Right ventricle myocardium inferior (tissue), 1 donor: ENCODE results near the gene IDNK. TPM values are rescaled to one million over a fixed set of nuclear protein-coding genes. Genes with fewer than 3 reads are reported as not detected.

Source experiments
- ATAC-seq: fragments of 200-7000 bp; cut with Tn5 transposase; one replicate; pipeline ENCODE4 v1.9.1; 2020; ENCODE audit warnings: mild to moderate bottlenecking, moderate library complexity
- DNase-seq: peaks from one replicate; pipeline ENCODE4 v3.0.0; 2021; ENCODE audit errors: missing footprints
- intact Hi-C: fragments of 100-400 bp; cut with DNase I; formaldehyde crosslinking; loops from one replicate; pipeline ENCODE4 v1.11.0; 2022
- total RNA-seq: library from RNA; stranded (reverse); fragmentation: NEBNext Ultra II Directional; extraction: Animal tissue kit (Norgen Biotek cat#: 25700); gene quantifications from one replicate; pipeline ENCODE4 v1.2.1, GENCODE V29; 2021
- donor health status: DM: no; HTN: yes; CAD: no; lungs with severe emphysema.

The IDNK gene
- total RNA-seq, 1 donor from 2014 or later, result 3.4 TPM

DNA sequence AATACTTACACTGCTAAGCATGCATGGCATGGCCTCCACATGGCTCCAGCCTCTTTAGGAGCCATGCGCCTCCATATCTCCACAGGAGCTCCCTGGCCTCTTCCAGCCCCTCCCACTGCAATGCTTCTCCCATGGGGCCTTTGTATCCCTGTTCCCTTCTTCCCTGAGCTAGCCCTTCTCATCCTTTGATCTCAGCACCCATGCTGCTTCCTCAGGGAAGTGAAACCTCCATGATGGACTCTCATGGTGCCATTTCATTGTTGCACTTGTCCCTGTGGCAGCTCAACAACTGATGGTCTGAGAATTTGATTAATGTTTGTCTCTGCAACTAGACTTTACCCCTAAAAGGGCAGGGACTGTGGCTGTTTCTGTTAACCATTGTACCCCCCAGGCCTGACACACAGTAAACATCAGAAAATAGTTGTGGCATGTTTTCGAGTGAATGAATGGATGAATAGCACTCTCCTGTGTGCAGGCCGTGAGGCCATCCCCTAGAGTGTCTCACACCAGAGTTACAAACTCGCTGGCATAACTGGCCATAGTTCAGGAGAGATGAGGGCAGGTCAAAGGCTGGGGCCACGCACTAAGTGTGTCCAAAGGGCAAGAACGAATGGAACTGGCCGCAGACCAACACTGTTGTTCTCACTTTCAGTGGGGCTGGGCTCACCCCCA lies 6.6 kb downstream of the IDNK start:
- no peak for DNase-seq
- no peak for ATAC-seq
- intact Hi-C loops, result no loop called here

DNA sequence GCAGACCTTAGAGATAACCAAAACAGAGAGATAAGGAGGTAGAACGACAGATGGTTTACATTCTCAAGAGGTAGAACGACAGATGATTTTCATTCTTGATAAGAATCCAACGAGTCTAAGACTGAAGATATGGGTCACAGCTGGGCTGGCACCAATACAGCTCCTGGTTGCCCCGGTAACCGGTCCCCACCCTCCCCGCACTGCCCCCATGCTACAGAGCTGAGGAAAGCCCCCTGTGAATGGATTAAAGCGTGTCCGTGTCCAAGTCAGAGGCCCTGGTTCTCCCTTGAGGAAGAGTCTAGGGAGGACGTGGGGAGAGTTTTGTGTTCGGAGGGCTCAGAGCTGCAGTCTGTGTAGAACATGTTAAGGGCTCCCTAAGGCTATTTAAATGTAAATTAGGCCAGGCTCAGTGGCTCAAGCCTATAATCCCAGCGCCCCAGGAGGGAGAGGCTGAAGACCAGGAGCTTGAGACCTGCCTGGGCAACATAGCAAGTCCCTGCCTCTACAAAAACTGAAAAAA lies 8.1 kb downstream of the IDNK start:
- no peak for DNase-seq
- intact Hi-C loops, result no loop called here

DNA sequence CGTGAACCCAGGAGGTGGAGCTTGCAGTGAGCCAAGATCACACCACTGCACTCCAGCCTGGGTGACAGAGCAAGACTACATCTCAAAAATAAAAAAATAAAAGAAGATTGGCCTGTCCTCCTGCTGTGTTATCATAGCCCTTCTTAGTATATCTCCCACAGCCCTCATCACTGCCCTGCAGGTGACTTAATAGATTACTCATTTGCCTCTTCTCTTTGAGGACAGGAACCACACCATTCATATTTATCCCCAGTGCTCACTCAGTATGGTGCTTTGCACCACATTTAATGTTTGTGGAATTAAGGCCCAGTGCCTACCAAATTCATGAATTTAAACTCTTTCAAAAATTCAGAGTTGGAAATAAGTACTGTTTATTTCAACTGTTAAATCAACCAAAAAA lies 10.3 kb downstream of the IDNK start:
- no peak for DNase-seq
- intact Hi-C loops, result no loop called here
- ATAC-seq, result no peak

More for the DNA sequence above, 8.1 kb downstream of the IDNK start:
- peak; percentile 51 for ATAC-seq

DNA sequence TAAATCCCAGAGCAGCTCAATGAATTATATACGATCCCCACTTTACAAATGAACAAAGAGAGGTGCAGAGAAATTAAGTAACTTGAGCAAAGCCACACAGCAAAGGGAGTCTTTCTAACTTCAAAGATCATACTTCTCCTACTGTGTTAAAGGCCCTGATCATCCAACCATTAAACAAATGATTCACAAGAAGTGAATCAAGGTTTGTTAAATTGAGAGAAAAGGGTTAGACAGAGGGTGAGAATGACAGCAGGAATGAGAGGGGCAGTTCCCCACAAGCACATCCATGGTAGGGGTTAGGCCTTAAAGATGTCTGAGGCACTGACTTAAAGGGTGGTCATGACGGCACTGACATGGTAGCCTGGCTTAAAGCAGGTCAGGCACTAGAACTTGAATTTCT lies 10.7 kb downstream of the IDNK start:
- no peak for DNase-seq
- no peak for ATAC-seq
- intact Hi-C loops, result no loop called here

DNA sequence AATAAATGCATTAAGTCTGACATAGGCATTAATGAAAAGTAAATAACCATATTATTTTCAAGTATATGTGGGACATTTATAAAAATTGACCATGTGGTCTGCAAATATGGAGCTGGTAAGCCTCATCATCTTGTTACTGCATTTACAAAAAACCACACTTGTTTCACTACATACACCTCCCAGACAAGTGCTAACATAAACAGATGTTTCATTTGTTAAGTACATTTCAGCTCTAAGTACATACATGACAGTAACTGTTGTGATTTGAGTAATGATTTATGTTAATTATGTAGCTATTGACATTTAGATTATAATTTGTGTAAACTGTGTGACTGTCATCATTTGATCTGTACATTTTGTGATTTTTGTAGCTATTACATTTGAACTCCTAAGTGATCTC lies 13.9 kb downstream of the IDNK start:
- ATAC-seq (no peak), DNase-seq (no peak)
- intact Hi-C loops, result no loop called here

DNA sequence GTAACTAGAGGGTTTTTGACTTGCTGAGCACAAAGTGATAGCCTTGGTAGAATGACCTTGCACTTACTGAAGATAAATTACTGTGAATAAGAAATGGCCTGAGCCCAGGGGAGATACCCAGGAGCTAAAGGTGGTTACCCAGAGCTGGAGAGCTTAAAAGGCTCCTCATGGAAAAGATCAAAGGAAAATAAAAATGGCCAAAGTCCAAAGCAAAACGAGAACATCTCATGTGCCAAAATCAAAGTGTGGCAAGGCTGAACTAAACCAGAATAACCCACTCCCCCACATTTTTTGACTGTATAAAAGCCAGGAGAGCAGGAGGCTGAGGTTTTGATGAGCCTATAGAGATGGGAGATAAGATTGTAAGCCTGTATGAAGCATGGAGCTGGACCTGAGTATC lies 14.4 kb downstream of the IDNK start:
- no peak for ATAC-seq
- DNase-seq, result no peak
- intact Hi-C loops, result no loop called here

DNA sequence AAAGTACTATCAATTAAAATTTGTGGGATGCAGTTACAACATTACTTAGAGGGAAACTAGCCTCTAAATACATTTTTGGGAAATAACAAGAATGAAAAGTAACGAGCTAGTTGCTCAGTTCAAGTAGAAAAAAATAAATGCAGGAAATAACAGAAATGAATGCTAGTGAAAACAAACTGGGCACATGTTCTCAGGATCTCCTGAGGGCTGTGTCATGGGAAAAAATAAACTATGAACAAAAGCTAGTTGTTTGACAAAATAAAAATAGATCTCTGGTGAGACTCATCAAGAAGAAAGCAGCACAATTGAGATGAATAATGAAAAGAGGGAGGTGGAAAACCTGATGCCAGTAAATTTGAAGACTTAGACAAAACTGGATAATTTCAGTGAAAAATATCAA lies 16.3 kb downstream of the IDNK start:
- no peak for DNase-seq
- ATAC-seq, result no peak
- intact Hi-C loops, result no loop called here

DNA sequence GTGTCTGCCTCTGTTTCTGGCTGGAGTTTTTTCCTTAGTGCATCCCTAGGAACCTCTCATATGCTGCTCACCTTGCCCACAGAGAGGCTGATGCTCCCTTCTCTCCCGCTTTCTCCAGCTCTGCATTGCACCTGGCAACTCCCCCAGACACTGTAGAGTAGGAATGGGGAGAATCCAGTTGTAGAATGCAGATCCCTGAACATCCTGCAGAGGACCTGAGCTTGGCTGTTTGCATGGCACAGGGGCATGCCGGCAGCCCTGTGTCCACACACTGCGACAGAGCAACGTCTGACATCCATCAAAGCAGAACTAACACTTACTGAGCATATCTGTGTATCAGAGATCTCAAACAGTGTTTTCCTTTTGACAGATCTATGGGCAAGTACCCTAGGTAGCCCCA lies 19.9 kb downstream of the IDNK start:
- no peak for DNase-seq
- intact Hi-C loops, result no loop called here
- ATAC-seq, result no peak

DNA sequence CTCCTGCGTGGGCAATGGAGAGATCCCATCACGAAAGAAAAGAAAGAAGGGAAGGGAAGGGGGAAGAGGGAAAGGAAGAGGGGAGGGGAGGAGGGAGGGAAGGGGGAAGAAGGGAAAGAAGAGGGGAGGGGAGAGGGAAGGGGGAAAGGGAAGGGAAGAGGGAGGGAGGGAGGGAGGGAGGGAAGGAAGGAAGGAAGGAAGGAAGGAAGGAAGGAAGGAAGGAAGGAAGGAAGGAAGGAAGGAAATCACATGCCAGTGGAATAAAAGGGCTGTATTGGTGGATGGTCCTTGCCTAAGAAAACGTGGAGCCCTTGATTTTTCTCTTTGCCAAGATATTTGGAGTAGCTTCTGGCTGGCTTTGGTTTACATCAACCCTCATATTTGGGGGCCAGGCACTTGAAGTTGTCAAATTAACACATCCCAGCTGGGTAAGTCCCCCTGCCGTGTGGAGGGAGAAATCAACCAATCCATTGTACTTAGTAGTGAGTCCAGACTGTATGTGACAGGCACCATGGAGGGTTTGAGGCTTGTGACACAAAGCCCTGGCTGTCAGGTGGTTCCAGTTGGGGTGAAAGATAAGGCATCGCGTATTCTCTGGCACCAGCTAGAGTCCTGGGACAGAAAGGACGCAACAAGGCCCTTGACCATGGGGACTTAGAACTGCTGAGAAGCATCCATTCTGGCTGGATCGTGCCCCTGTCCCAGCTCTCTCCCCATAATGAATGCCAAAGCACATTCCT lies 23.7 kb downstream of the IDNK start:
- intact Hi-C loops, result loop anchor here (5.0 kb wide), 1 partner anchor 449 kb away; no protein-coding TSS in a partner anchor
- ATAC-seq (no peak), DNase-seq (no peak)

DNA sequence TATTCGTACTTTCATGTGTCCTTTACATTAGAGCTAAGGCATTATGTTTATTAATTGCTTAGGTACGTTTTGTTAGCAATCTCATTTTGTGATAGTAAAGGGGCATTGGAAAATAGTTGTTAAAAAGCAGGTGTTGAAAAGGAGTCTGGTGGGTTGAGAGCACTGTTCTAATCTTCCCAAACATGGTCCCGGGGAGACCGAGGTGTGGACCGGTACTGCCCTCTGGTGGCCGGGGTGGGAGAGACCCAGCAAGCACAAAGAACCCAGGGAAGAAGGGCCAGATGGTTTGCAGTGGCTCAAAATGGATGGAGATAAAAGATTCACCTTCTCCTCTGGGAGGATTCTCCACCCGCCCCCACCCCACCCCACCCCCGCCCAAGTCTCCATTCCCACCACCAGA lies 26.1 kb downstream of the IDNK start:
- peak; percentile 72 for ATAC-seq
- intact Hi-C loops, result loop anchor here (5.0 kb wide), 1 partner anchor 452 kb away; no protein-coding TSS in a partner anchor
- peak; percentile 83 for DNase-seq

DNA sequence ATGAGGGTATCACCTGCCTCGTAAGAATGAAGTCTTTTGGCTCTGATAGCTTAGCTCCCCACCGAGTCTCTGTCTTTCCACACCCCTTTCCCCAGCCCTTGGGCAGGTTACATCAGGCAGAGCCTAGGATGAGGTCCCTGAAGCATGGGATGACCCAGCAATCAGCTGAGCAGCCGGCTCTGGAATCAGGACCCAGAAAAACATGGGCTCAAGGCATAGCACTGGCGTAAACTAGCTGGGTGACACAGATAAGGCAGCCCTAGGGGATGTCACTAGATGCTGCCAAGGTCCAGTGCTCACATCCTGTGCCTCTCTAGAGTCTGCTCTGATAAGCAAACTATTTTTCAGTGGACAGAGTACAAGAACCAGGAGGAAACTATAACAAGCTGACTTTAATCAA lies 26.6 kb downstream of the IDNK start:
- no peak for DNase-seq
- ATAC-seq, result peak; percentile 66
- intact Hi-C loops, result loop anchor here (5.0 kb wide), 1 partner anchor 452 kb away; no protein-coding TSS in a partner anchor

DNA sequence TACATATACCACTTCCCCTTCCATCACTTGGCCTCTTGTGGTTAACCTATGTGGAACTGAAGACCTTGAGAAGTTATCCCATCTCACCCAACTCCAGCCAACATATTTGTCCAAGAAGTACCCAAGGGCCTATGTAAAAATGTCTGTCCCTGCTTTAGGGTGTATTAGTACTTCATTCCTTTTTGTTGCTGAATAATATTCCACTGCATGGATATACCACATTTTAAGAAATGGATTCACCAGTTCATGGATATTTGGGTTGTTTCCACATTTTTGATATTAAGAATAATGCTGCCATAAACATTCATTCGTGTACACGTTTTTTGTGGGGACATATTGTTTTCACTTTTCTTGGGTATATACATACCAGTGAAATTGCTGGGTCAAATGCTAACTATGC lies 28.6 kb downstream of the IDNK start:
- DNase-seq (no peak), ATAC-seq (no peak)
- intact Hi-C loops, result no loop called here

DNA sequence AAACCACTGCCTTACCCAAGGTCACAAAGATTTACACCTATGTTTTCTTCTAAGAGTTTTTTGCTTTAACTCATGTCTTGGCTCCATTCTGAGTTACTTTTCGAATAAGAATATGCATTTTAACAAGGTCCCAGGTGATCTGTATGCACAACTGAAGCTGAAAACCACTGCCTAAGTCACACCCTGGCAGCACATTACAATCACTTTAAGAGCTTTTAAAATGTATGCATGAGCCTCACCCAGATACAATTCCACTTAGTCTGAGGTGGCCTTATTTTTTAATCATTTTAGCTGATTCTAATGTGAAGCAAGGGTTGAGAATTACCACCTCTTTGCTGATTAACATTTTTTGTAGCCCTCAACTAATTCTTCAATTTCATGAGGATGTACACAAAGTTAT lies 29.5 kb downstream of the IDNK start:
- intact Hi-C loops, result no loop called here
- DNase-seq (no peak), ATAC-seq (no peak)

DNA sequence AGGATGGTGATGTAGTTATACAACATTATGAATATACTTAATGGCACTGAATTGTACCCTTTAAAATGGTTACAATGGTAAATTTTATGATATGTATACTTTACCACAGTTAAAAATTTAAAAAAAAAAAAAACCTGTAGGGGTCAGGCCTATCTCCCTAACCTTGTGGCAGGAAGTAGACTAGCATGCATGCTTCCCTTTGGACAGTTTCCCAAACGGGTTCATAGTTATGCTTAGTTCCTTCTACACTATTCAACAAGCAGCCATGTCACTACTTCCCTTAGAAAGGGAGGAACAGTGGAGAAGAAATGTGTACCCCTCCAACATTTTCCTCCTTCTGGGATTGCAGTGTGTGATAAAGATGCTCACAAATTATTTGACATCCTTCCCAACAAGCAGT lies 32.5 kb downstream of the IDNK start:
- DNase-seq (no peak), ATAC-seq (no peak)
- intact Hi-C loops, result loop anchor here (5.0 kb wide), 1 partner anchor 37 kb away; no protein-coding TSS in a partner anchor

DNA sequence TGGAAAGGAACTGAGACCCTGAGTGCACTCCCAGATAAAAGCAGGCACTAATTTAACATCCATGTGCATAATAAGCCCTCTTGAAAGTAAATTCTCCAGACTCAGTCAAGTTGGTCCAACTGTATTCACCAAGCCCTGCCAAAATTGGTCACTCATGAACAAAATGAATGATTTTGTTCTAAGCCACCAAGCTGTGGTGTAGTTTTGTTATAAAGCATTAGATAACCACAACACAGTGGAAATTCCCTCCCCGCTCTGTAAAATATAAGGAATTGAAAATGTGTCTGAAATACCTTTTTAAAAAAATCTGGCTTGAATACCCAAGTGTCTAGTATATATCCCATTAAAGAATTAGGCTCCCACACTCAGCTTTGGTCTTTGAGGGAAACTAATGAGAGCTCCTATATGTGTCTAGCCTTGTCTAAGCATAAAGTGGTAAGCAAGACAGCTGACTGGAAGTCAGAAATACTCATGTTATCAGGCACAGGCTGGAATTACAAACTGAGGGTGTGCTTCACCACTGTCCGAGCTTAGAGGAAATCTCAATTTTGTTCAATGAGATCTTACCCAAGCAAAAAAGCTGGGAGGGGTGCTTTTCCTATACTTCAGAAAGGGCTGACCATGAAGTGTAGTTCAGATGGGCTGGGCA lies 33.2 kb downstream of the IDNK start:
- no peak for ATAC-seq
- intact Hi-C loops, result loop anchor here (5.0 kb wide), 1 partner anchor 36 kb away; no protein-coding TSS in a partner anchor

DNA sequence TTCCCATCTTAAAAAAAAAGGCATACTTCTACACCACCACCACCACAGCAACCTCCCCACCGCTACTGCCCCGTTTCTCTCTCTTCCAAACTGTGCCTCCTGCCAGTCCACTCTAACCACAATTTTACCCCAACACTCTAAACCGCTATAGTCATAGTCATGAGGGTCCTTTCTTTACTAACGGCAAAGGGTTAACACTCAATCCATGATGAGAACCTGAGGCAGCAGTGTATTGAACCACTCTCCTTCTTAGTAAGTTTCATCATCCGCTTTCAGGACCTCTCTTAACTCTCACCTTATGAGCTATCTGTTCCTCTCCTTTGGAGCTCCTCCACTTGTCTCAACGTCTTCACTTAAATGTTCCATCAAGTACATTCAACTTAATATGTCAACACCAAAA lies 34.0 kb downstream of the IDNK start:
- ATAC-seq, result no peak
- DNase-seq, result no peak
- intact Hi-C loops, result loop anchor here (5.0 kb wide), 1 partner anchor 35 kb away; no protein-coding TSS in a partner anchor

More for the DNA sequence above, 33.2 kb downstream of the IDNK start:
- no peak for DNase-seq

DNA sequence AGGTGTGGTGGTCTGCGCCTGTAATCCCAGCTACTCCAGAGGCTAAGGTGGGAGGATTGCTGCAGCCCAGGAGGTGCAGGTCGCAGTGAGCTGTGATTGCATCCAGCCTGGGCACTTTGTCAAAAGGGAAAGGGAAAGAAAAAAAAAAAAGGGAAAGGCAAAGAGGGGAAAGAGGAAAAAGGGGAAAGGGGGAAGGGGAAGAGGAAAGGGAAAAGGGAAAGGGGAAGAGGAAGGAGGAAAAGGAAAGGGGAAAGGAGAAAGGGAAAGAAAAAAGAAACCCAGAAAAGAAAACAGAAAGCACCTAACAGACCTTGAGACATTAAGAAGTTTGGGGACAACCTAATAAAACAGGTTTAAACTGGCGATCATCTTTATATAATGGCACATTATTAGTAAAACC lies 40.0 kb downstream of the IDNK start:
- intact Hi-C loops, result no loop called here
- ATAC-seq (no peak), DNase-seq (no peak)

DNA sequence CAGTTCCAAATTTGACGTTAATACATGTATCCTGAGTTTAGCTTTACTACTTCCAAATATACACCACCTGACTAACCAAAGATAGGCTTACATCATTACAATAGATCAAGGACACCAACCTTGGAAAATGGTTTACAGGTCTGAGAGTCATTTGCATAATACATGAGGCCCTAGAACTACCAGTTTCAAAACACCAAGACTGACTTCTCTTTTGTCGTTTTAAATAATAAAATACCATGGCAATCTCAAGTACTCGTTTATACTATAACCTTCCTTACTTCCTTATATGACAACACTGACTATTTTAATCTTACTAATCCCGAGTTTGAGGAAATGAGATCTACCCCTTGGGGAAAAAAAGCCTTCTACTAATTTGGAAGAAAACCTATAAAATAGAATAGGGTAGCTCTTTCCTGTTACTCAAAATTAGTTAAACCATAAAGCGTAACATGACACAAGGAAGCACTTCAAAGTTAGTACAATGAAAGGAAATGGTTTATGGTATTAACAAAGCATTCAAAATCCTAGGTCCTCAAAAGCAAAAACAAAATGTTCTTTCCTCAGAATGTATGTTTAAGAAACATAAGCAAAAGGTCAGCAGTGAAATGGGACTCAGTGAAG lies 42.7 kb downstream of the IDNK start:
- DNase-seq, result no peak
- ATAC-seq, result no peak

DNA sequence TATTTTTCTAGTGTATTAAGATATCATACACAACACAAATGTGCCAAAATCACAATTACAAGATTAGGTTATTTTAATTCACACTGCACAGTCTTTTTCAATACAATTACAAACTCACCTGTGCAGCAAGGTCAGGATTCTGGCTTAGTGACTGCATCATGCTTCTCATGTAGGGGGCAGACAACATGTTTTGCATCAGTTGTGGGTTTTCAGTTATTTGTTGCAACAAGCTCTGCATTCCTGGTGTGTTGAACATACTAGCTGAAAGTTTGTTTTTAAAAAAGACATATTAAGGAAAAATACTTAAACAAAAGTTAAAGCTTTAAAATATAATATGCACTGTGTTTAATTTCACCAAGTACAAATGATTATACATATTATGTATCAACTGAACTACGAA lies 46.1 kb downstream of the IDNK start:
- intact Hi-C loops, result no loop called here
- DNase-seq (no peak), ATAC-seq (no peak)

More for the DNA sequence above, 42.7 kb downstream of the IDNK start:
- intact Hi-C loops, result no loop called here
